Gastroesophageal sphincter (tissue), 4 donors: ENCODE data around the gene BUD31. TPM values are rescaled to one million over a fixed set of nuclear protein-coding genes. Genes with fewer than 3 reads are reported as not detected.
"Not testable (repeated sequence)": the region's sequence is repeated elsewhere in the genome, so short reads cannot be mapped to it uniquely, and the experiment has no call there.

Source experiments
- ATAC-seq: fragments of 150-250 bp; one replicate; pipeline ENCODE4 v1.9.1; 2016; ENCODE audit warnings: mild to moderate bottlenecking, moderate library complexity
- H3K27ac ChIP-seq, 4 donors: fragments of 200-600 bp; sonication (generic) in 3 of 4; 1 replicate in 3 of 4; 2 replicates in 1 of 4; pipeline ENCODE4 v1.5.1; 2016 to 2019
- H3K27me3 ChIP-seq: fragments of 200-600 bp; sonication (generic); one replicate; pipeline ENCODE4 v1.5.1; 2019
- H3K36me3 ChIP-seq, 2 donors: fragments of 200-600 bp; sonication (generic); one replicate each; pipeline ENCODE4 v1.5.1; 2019; ENCODE audit warnings: control low read depth in 1 of 2
- H3K4me1 ChIP-seq, 3 donors: fragments of 200-600 bp; sonication (generic); 1 replicate in 2 of 3; 2 replicates in 1 of 3; pipeline ENCODE4 v1.5.1; 2016 to 2019; ENCODE audit warnings: control low read depth in 2 of 3
- H3K4me3 ChIP-seq, 2 donors: fragments of 200-600 bp; sonication (generic); one replicate each; pipeline ENCODE4 v1.5.1; 2019; ENCODE audit warnings: mild to moderate bottlenecking in 1 of 2, moderate library complexity in 1 of 2
- H3K9me3 ChIP-seq, 3 donors: fragments of 200-600 bp; sonication (generic); one replicate each; pipeline ENCODE4 v1.5.1; 2017 to 2019; ENCODE audit warnings: control low read depth in 2 of 3
- EP300 ChIP-seq: sonication (generic); formaldehyde crosslinking; IDR thresholded peaks from one replicate; pipeline ENCODE4 v1.6.1; 2017; ENCODE audit warnings: antibody characterized with exemption, mild to moderate bottlenecking
- POLR2A ChIP-seq, 2 donors: fragments of 450-650 bp; IDR thresholded peaks; one replicate each; pipeline ENCODE4 v1.6.1; 2017; ENCODE audit warnings: antibody characterized with exemption in 2 of 2, mild to moderate bottlenecking in 2 of 2, moderate library complexity in 1 of 2
- POLR2AphosphoS5 ChIP-seq: sonication (generic); formaldehyde crosslinking; IDR thresholded peaks from one replicate; pipeline ENCODE4 v1.6.1; 2017; ENCODE audit warnings: antibody characterized with exemption
- WGBS, 2 donors: methylation state at CpG; one replicate each; pipeline ENCODE4 v1.1.5; 2018; ENCODE audit warnings: low coverage in 1 of 2; 5-methylcytosine and 5-hydroxymethylcytosine counted together
- total RNA-seq, 4 donors: library from RNA; depleted of rRNA; stranded (reverse); fragments of >200 nt; gene quantifications; one replicate each; pipeline ENCODE4 v1.1.0, GENCODE V29; 2016
- TF ChIP-seq, protein P1 (sequence below), 4 experiments: fragments of 200-600 bp in 2 of 4; fragments of 450-650 bp in 2 of 4; sonication (generic) in 1 of 4; IDR thresholded peaks; one replicate each; pipeline ENCODE4 v1.5.1; 2017 to 2019; ENCODE audit warnings: antibody characterized with exemption in 4 of 4, mild to moderate bottlenecking in 2 of 4, moderate library complexity in 2 of 4

BUD31 gene
- total RNA-seq, 4 donors from 2014 or later: 47.3 to 73.4 (median 70.0) TPM

DNA sequence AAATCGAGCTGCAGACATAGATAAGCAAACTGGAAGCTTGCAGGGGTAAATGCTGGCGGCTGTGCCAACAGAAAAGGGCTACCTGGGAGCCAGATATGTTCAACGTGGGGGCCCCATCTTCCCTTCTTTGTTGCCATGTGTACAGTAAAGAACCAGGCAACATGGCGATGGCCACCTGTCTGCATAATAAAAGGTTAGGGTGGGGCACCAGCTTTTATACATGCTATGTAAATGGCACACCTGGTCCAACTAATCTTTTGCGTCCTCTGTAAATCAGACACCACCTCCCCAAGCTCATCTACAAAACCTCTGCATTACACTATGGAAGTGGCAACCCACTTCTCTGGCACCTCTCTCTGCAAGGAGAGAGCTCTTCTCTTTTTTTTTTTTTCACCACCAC lies 13.9 kb downstream of the BUD31 start:
- Histone ChIP-seq H3K27me3 (no peaks in the 10 kb centered on the region), H3K27ac (no peak overlapping the region), H3K36me3 (peaks cover 0 to 93% of the 10 kb centered on the region in 2 donors), H3K4me1 (no peaks in the 10 kb centered on the region), H3K4me3 (no peak overlapping the region), H3K9me3 (no peaks in the 10 kb centered on the region)
- WGBS, 2 donors: 85 to 87% methylated on average over 3 to 5 of the region's 5 CpGs
- ATAC-seq: no peak
- no peak for TF ChIP-seq POLR2AphosphoS5
- TF ChIP-seq EP300: no peak
- TF ChIP-seq, protein P1, sequence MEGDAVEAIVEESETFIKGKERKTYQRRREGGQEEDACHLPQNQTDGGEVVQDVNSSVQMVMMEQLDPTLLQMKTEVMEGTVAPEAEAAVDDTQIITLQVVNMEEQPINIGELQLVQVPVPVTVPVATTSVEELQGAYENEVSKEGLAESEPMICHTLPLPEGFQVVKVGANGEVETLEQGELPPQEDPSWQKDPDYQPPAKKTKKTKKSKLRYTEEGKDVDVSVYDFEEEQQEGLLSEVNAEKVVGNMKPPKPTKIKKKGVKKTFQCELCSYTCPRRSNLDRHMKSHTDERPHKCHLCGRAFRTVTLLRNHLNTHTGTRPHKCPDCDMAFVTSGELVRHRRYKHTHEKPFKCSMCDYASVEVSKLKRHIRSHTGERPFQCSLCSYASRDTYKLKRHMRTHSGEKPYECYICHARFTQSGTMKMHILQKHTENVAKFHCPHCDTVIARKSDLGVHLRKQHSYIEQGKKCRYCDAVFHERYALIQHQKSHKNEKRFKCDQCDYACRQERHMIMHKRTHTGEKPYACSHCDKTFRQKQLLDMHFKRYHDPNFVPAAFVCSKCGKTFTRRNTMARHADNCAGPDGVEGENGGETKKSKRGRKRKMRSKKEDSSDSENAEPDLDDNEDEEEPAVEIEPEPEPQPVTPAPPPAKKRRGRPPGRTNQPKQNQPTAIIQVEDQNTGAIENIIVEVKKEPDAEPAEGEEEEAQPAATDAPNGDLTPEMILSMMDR (IDR thresholded peaks at IDR 0.05): no peak
- TF ChIP-seq POLR2A (IDR thresholded peaks at IDR 0.05): no peak

DNA sequence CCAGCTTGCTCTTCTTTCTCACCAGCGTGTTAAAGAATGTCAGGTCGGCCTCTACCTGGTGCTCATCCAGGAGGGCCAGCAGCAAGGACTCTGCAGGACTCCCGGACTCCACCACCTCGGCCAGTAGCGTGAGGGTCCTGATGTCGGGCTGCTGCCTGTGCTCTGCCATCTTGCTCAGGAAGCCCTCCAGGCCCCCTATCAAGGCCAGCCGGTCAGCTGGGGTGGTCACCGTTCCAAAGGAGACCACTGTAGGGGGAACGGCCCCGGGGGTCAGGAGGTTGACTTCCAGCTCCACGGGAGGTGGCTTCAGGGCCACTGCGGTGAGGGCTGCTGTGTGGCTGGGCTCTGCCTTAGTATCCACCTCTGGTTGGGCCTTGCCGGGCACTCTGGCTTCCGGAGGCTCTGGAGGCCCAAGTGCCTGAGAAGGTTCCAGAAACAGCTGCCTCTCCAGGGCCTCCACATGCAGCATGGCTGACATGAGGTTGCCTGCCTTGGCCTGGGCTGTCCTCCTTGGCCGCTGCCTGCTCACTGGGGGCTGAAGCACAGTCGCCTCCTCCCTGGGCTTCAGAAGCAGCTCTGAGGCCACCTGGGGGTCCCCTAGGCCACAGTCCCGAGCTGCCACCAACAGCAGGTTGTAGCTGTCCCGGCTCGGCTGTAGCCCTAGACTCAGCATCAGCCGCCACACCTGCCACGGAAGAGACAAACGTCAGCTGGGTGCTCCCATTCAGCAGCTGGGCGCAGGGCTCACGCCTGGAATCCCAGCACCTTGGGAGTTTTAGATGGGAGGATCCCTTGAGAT lies 16.4 kb downstream of the BUD31 start:
- Histone ChIP-seq H3K36me3 (peaks cover 0 to 92% of the 10 kb centered on the region in 2 donors), H3K27ac (no peak overlapping the region), H3K4me1 (no peaks in the 10 kb centered on the region), H3K27me3 (no peaks in the 10 kb centered on the region), H3K9me3 (no peaks in the 10 kb centered on the region), H3K4me3 (no peak overlapping the region)
- 50 to 100% methylated on average over 1 to 2 of the region's 24 CpGs for WGBS, 2 donors
- no peak for ATAC-seq
- TF ChIP-seq, protein P1 (IDR thresholded peaks at IDR 0.05): no peak
- TF ChIP-seq POLR2AphosphoS5 (no peak), EP300 (no peak), POLR2A (IDR thresholded peaks at IDR 0.05) (no peak)

DNA sequence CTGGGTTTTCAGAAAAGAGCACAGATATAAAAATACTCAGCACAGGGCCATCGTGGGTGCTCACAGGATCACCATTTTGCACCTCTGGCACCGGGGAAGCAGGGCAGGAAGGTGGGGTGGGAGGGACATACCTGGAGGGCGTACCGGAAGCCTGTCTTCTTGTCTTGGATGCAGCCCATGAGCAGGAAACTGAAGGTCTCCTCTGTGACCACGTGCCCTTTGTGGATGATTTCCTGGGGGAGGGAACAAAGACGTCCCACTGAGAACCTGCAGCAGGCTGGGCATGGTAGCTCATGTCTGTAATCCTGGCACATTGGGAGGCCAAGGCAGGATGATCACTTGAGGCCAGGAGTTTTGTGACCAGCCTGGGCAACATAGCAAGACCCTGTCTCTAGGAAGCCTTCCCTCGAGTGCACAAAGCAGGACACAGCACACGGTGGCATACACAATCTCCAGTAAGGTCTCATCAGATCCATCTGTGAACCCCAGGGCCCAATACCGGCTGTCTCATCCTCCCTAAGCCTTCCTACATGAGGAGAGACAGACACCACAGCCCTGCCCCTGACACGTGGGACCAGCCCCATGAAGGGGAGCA lies 20.3 kb downstream of the BUD31 start:
- H3K4me1 ChIP-seq: no peaks in the 10 kb centered on the region
- H3K27ac ChIP-seq: no peak overlapping the region
- no peak for ATAC-seq
- WGBS, 2 donors: 20 to 90% methylated on average over 1 to 2 of the region's 10 CpGs
- no peak overlapping the region for H3K4me3 ChIP-seq
- H3K27me3 ChIP-seq: no peaks in the 10 kb centered on the region
- TF ChIP-seq POLR2AphosphoS5: no peak
- TF ChIP-seq EP300: no peak
- TF ChIP-seq POLR2A (IDR thresholded peaks at IDR 0.05): no peak
- TF ChIP-seq, protein P1 (IDR thresholded peaks at IDR 0.05): no peak
- no peaks in the 10 kb centered on the region for H3K9me3 ChIP-seq
- peaks cover 0 to 93% of the 10 kb centered on the region in 2 donors for H3K36me3 ChIP-seq

DNA sequence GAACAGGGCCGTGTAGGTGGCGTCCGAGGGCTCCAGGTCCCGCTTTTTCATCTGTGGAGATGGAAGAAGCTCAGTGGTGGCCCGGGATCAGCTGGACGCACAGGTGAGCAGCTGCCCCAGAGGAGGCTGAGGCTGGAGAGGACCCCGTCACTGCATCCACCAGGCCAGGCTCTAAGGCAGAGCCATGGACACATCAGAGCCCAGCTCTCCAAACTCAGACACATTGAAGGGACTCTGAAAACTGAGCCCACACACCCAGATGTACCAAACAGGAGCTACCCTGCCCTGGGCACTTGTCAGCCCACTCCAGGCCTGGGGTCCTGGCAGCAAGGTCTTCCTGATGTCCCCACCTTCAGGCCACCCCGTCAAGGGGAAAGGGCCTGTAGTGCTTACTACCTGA lies 21.0 kb downstream of the BUD31 start:
- no peak overlapping the region for H3K27ac ChIP-seq
- H3K9me3 ChIP-seq: no peaks in the 10 kb centered on the region
- WGBS, 2 donors: 92% methylated on average over 4 of the region's 8 CpGs; no CpG with 5 or more reads in 1 of the 2 donors
- no peak overlapping the region for H3K4me3 ChIP-seq
- H3K36me3 ChIP-seq: peaks cover 0 to 93% of the 10 kb centered on the region in 2 donors
- no peaks in the 10 kb centered on the region for H3K27me3 ChIP-seq
- no peak for ATAC-seq
- TF ChIP-seq EP300 (no peak), POLR2A (IDR thresholded peaks at IDR 0.05) (no peak), POLR2AphosphoS5 (no peak)
- TF ChIP-seq, protein P1 (IDR thresholded peaks at IDR 0.05): no peak
- no peaks in the 10 kb centered on the region for H3K4me1 ChIP-seq

DNA sequence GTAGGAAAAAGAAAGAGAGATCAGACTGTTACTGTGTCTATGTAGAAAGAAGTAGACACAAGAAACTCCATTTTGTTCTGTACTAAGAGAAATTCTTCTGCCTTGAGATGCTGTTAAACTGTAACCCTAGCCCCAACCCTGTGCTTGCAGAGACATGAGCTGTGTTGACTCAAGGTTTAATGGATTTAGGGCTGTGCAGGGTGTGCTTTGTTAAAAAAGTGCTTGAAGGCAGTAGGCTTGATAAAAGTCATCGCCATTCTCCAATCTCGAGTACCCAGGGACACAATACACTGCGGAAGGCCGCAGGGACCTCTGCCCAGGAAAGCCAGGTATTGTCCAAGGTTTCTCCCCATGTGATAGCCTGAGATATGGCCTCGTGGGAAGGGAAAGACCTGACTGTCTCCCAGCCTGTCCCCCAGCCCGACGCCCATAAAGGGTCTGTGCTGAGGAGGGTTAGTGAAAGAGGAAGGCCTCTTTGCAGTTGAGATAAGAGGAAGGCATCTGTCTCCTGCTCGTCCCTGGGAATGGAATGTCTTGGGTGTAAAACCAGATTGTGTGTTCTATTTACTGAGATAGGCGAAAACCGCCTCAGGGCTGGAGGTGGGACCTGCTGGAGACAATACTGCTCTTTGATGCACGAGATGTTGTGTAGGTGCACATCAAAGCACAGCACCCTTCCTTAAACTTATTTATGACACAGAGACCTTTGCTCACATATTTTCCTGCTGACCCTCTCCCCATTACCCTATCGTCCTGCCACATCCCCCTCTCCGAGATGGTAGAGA lies 23.2 kb downstream of the BUD31 start:
- H3K4me3 ChIP-seq, ATAC-seq, H3K27ac ChIP-seq, H3K4me1 ChIP-seq, H3K27me3 ChIP-seq, H3K9me3 ChIP-seq: not testable (repeated sequence)
- peaks cover 0 to 85% of the 10 kb centered on the region in 2 donors for H3K36me3 ChIP-seq
- 91% methylated on average over 3 to 12 of the region's 13 CpGs for WGBS, 2 donors
